ENCODE data around the gene PGLYRP4.

DNA sequence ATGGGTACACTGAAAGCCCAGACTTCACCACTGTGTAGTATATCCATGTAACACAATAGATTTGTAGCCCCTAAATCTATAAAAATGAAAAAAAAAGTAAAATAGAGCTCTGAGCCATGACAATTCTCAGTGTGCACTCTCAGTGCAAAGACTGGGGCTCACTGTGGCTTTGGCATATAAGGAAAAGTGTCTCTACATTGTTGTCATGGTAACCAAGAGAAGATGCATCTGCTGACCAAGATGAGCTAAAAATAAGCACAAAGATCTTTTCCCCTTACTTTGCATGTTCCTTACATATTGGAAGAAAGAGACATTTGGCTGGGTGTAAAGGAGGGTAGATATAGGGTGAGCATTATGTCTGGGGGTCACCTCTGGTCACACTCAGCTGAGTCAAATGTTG is 12.0 kb downstream of the PGLYRP4 start:
- TF ChIP-seq, protein P1, sequence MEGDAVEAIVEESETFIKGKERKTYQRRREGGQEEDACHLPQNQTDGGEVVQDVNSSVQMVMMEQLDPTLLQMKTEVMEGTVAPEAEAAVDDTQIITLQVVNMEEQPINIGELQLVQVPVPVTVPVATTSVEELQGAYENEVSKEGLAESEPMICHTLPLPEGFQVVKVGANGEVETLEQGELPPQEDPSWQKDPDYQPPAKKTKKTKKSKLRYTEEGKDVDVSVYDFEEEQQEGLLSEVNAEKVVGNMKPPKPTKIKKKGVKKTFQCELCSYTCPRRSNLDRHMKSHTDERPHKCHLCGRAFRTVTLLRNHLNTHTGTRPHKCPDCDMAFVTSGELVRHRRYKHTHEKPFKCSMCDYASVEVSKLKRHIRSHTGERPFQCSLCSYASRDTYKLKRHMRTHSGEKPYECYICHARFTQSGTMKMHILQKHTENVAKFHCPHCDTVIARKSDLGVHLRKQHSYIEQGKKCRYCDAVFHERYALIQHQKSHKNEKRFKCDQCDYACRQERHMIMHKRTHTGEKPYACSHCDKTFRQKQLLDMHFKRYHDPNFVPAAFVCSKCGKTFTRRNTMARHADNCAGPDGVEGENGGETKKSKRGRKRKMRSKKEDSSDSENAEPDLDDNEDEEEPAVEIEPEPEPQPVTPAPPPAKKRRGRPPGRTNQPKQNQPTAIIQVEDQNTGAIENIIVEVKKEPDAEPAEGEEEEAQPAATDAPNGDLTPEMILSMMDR (IDR thresholded peaks at IDR 0.05), result no peak
- TF ChIP-seq ZFX (IDR thresholded peaks at IDR 0.05; ENCODE audit: borderline replicate concordance), result no peak

All from 22Rv1 (cell line).